HG02571 (cell line): Measurements from ENCODE around the gene ZNF576.
A peak's percentile ranks its signal among the peaks of the same experiment; 100 is the strongest.
"Not testable (repeated sequence)": the region's sequence is repeated elsewhere in the genome, so short reads cannot be mapped to it uniquely, and the experiment has no call there.

Experiments used
- ATAC-seq: cut with Tn5 transposase; IDR thresholded peaks from one replicate; pipeline ENCODE4 v1.9.1; 2021; ENCODE audit warnings: mild to moderate bottlenecking, moderate library complexity; ENCODE audit not compliant: unreplicated experiment

ZNF576 gene

DNA sequence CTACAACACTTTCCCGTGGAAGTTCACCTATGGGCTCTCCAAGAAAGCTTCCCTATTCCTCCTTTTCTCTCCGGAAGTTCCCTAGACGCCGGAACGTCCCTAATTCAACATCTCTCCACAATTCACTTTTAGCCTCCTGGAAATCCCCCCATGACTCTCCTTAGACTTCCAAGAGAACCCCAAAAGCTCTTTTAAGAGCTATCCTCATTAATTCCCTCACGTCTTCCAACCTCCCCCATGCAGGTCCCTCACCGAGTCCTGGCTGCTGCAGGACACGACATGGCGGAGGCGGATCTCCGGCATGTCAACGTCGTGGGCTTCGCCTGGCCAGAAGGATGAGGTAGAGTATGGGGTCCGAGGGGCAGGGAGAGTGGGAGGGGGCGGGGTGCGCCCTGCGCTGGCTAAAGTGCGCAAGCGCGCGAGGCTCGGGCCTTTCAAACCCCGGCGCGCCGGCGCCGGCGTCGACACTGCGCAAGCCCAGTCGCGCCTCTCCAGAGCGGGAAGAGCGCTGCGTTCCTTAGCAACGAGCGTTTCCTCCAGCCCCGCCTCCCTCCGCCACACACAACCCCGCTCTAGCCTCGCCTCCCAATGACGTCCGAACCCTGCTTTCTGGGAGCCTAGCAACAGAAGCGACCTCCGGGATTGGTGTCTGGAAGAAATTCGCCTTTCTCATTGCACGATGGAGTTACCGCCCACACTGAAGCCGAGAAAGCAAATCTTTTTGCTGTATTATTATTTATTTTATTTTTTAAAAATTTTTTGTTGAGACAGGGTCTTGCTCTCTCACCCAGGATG is 21.0 kb upstream of the ZNF576 start, which contains the start of the genes PINLYP and XRCC1:
PINLYP (plus strand) TSS at position 646 of the 795 bp plus-strand sequence. CDS start 1,391 bp downstream, outside the sequence.
XRCC1 (minus strand) TSS at position 372 of the 795 bp plus-strand sequence; CDS start at position 303, 69 bp downstream.
- peak; percentile 95 for ATAC-seq

DNA sequence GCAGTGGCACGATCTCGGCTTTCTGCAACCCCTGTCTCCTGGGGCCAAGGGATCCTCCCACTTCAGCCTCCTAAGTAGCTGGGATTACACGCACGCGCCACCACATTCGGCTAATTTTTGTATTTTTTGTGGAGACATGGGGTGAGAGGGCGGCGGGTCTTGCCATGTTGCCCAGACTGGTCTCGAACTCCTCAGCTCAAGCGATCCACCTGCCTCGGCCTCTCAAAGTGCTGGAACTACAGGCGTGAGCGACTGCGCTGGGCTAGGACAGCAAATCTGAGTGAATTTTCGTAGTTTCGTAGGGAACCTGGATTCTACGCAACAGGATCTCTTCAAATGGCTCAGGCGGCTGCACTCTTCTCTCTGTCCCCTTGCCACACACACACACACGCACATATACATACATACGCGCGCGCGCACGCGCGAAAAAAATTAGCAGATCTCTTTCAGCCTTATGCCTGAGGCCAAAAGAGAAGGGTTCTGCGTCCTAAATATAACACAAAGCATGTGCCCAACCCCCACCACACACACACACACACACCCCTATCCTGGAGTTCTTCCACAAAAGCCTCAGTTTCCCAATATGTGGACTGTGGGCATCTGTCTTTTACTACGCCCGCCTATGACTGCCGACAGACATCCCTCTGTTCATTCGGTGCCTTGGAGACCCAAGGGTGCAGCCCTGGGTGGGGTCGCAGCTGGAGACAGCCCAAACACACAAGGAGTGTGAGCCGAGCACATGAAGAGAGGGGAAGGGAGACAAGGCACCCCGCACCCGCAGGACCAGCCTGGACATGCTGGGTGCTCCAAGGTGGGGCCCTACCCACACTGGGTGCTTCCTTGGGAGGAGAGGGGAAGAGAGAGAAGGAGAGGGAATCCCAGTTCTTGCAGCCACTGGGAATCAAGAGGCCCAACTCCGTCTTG is 20.2 kb upstream of the ZNF576 start:
- no peak for ATAC-seq

DNA sequence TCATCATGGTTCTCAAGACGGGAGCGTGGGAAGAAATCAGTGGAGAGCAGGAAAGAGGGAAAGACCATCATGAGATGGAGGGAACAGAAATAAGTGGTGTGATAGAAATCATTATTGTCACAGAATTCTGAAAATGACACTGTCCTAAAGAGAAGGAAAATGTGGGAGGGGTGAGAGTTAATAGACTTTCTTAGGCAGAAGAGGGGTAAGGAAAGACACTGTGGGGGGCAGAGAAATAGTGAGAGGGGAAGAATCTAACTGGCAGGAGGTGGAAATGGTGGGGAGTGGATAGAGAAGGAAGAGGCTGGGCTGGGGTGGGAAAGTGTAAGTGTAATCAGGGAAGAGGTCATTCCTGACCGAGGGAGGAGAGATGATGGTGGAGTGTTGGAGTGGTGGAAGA is 17.6 kb upstream of the ZNF576 start:
- no peak for ATAC-seq

DNA sequence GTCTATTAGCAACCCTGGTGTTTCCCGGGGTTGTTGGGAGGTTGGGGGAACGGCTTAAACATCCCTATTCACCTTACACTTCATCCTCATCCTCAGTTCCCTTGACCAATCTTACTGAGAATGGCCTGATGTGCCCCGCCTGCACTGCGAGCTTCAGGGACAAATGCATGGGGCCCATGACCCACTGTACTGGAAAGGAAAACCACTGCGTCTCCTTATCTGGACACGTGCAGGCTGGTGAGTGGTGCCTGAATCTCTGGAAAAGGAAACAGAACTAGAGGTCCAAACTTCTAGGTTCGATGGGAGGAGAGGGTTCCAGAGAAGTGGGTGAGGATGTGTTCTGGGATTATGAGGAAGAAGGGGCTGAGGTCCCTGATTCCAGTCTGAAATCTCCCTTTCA is 14.9 kb upstream of the ZNF576 start:
- no peak for ATAC-seq

DNA sequence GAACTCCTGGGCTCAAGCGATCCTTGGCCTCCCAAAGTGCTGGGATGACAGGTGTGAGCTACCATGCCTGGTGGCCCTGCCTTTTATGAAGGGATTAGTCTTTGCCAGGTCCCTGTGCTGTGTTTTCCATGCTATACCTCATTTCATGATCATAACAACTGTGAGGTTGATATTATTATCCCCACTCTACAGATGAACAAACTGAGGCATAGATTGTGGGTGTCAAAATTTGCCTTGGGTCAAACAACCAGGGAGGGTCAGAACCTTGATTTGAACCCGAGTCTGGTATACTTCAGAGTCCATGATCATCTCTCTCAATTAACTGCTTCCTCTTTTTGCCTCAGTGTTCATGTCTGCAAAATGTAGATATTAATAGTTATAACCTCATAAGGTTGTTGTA is 13.9 kb upstream of the ZNF576 start:
- no peak for ATAC-seq

DNA sequence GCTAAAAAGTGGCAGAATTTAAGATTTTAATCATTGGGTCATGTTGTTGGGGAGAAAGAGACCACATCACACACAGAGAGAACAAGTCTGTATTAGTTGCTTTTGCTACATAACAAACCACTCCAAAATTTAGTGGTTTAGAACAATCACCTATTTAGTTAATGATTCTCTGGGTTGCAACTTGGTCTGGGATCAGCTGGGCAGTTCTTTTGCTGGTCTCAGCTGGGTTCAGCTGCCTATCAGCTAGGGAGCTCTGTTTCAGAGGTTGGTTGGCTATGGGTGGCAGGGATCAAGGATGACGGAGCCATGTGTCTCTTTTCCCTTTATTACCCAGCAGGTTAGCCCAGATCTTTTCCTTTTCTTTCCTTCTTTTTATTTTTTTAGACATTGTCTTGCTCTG is 11.9 kb upstream of the ZNF576 start:
- no peak for ATAC-seq

DNA sequence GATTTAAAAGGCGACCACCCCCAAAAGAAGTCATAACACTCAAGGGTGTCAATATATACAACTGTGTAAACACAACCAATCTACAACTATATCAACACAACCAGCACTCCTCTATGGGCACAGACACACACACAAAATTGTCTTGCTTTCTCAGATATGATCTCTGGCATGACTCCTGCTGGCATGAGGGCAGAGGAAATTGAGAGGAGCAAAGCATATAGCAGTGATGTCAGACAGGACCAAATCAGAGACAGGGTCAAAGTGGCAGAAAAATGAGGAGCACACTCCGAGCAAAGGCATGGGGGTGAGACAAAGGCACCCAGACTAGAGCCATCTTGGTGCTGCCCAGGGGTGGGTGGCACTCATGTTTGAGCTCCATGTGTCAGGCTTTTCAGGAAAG is 10.0 kb upstream of the ZNF576 start:
- no peak for ATAC-seq

DNA sequence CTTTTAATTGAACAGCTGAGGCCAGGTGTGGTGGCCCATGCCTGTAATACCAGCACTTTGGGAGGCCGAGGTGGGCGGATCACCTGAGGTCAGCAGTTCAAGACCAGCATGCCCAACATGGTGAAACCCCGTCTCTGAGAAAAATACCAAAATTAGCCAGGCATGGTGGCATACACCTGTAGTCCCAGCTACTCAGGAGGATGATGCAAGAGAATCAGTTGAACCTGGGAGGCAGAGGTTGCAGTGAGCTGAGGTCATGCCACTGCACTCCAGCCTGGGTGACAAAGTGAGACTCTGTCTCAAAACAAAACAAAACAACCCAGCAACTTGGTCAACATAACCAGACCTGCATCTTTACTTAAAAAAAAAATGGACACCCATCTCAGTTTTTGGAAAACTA is 9.4 kb upstream of the ZNF576 start:
- ATAC-seq = not testable (repeated sequence)

DNA sequence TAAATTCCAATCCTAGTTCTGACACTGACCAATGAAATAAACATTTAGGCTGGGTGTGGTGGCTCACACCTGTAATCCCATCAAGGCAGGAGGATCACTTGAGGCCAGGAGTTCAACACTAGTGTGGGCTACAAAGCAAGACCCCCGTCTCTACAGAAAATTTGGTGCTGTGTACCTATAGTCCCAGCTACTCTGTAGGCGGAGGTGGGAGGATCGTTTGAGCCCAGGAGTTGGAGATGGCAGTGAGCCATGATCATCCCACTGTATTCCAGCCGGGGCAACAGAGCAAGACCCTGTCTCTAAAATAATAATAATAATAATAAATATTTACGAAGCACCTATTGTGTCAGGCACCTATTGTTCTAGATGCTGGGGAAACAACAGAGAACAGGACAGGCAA is 7.1 kb upstream of the ZNF576 start:
- no peak for ATAC-seq

DNA sequence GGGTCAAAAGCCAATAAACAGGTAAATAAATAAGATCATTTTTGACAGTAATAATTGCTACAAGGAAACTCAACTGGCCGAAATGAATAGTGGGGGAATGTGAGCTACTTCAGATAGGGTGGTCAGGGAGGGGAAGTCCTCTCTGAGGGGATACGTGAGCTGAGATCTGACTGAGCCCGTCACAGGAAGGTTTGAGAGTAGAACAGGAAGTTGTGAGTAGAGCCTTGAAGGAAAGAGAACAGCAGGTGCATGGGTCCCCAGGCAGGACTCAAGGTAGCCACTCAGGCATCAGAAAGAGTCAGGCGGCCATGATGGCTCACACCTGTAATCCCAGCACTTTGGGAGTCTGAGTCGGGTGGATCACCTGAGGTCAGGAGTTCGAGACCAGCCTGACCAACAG is 6.7 kb upstream of the ZNF576 start:
- no peak for ATAC-seq

DNA sequence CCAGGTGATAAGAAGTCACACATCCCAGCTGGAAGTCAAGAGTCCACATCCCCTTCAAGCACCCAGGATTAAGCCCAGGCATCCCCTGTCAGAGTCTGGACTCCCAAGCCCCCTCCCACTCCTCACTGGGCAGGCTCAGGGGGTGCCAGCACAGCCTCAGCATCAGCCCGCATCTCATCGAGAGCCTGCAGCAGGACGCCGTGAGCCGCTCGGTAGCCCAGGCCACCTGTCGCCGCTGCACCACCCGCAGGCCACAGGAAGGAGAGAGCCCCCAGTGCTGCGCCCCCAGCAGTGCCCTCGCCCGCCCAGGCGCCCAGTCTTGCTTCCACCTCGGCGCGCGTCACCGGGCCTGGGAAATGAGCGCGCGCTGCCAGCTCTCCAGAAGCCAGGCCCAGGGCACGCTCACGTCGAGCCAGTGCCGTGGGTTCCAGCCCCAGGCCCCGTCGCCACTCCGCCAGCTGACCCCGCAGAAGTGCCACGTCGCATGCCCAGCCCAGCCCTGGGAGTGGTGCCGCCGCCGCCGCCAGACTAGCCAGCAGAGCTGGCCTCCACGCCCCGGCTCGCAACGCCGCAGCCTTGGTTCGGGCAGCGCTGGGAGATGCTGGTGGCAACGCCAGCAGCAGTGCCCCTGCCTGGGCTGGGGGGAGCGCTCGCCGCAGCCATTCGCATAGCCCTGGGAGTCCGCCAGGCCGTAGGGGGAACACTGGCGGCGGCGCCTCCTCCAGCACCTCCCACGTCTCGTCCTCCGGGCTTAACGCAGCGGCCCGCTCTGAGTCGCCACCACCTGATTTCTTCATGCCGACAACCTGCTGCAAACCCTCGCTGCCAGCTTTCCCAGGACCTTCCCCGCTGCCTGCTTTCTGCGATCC is 4.3 kb upstream of the ZNF576 start:
- no peak for ATAC-seq

DNA sequence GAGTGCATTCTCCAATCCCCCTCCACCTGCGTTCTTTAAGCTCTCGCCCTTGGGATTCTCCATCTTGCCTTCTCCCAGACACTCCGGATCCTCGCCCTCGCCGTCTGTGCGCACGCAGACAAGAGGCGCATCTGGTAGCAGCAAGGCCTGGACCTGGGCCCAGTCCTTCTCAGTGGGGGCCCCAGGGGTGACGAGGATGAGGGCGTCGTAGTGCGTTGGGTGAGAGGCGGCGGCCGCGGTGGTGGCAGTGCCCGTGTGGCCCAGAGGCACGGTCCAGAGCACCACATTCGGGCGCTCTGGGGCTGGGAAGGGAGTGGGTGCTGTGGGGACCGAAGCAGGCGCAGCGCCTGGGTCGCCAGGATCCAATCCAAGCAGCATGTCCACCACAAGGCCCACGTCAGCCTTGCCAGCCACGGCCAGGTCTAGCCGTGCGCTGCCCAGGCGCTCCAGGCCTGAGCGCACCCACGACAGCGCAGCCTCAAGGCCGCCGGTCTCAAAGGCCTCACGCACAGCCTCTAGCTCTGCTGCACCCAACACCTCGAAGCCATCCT is 3.5 kb upstream of the ZNF576 start:
- no peak for ATAC-seq

DNA sequence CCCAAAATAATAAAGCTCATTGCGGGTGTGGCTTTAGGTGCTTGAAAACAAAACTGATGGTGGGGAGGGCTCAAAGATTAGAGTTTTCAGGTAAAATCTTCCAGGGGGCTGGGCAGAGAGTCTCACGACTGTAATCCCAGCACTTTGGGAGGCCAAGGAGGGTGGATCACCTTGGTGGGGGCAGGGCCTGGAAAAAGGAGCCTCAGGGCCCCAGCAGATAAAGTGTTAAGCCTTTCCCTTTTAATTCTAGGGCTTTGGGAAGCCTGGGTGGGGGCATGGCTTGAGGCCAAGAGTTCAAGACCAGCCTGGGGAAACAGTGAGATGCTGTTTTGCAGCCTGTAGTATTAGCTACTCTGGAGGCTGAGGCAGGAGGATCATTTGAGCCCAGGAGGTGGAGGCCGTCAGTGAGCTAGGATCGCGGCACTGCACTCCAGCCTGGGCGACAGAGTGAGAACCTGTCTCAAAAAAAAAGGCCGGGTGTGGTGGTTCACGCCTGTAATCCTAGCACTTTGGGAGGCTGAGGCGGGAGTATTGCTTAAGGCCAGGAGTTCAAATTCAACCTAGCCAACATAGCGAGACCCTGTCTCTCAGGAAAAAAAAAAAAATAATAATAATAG is 2.2 kb upstream of the ZNF576 start:
- no peak for ATAC-seq

DNA sequence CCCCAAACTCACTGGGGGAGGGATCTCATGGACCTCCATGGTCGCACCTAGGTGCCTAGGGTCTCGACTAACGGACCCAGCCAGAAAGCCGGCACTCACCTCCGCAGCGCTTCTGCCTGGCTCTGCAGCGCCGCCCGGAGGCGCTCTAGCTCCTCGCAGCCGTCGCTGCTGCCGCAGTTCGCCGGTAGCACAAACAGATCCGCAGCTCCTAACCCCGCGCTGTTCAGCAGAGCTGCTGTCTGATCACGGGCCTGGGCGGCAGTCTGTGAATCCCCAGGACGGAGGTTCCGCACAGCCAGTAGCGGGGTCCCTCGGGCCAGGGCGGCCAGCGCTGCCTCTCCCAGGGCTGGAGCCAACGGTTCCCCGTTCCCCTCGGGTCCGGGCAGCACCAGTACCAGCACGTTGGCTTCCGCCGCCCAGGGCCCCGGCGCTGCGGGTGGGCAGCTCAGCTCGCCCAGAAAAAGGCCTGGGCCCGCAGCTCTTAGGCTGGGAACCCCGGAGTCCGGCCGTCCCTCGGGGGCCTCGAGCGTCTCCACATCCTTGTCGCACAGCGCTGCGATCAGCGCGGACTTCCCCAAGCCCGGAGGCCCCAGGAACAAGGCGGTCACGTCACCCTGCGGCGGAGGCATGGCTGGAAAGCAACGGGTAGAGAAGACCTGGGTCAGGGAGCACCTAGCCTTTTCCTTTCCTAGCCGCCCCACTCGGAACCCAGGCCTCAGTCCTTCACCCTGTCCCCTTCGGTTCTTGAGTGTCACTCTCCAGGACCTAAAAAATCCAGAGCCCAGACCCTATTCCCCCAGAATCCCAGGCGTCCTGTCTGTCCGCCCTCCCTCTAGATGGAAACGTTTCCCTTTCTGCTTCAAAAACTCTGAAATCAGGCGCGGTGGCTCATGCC is 1.4 kb upstream of the ZNF576 start:
- no peak for ATAC-seq

DNA sequence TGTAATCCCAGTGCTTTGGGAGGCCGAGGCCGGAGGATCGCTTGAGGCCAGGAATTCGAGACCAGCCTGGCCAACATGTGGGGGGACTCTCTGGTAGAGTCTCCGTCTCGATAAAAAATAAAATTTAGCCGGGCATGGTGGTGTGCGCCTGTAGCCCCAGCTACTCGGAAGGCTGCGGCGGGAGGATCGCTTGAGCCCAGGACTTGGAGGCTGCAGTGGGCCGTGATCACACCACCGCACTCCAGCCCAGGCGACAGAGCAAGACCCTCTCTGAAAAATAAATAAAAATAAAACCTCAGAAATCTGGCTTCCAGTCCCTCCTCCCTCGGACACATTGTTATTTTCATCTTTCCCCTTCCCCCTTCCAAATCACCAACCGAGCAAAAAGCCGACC is 793 bp upstream of the ZNF576 start:
- no peak for ATAC-seq

DNA sequence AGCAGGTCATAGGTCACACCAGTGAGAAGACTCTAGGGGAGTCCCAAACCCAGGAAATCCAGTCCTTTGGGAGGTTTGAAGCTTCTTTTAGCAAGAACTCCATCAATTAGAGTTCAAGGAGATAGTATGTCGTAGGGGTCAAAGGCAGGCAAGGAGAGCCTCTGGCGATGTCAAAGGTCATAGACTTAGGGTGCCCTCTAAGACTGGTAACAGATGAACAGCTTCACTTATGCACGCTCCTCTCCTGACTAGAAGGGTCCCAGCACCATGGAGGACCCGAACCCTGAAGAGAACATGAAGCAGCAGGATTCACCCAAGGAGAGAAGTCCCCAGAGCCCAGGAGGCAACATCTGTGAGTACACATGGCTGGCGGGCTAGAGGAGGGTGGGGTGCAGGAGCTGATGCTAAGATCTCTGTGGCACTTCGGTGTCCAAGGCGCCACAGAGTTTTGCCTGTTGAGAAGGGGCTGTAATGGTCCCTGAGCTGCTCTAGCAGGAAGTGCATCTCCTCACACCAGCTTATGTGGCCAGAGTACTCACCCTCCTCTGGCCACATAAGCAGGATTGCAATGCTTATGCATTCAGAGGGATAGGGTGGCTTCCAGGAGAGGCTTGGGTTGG is 557 bp downstream of the ZNF576 start:
- ATAC-seq = no peak

DNA sequence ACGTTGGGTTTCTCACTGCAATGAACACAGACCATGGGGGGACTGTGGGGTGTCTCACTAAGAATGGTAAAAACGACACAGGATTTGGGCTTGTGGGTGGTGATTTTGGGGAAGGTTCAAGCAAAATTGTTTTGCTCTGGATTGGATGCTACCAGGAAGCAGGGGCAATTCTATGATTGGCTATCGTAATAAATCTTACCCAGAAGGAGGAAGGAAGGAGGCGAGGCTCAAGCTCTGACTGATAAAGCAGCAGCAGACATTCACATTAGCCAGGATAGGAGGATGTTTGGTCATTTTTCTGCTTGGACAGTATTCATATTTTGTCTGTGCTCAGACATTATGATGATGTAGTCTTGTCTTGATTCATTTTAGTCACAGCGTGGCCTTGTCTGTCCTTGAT is 1.5 kb downstream of the ZNF576 start:
- ATAC-seq = no peak

DNA sequence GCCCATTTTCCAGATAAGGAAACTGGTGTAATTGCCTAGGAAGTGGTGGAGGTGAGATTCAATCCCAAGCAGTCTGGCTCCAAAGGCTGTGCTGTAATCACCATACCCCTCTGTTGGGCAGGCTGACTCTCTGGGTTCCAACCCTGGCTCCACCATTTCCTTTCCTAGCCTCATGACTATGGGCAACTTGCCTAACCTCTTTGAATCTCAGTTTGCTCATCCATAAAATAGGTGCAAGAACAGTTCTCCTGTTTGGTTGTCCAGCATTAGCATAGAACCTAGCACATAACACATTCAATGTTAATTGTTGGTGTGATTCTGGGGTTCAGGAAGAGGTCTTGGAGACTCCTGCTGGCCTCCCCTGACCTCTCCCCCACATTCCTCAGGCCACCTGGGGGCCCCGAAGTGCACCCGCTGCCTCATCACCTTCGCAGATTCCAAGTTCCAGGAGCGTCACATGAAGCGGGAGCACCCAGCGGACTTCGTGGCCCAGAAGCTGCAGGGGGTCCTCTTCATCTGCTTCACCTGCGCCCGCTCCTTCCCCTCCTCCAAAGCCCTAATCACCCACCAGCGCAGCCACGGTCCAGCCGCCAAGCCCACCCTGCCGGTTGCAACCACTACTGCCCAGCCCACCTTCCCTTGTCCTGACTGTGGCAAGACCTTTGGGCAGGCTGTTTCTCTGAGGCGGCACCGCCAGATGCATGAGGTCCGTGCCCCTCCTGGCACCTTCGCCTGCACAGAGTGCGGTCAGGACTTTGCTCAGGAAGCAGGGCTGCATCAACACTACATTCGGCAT is 2.2 kb downstream of the ZNF576 start:
- ATAC-seq = no peak
